NCI-H1930 (cell line): ENCODE results near the gene PLXDC2.
"Not testable (repeated sequence)": the region's sequence is repeated elsewhere in the genome, so short reads cannot be mapped to it uniquely, and the experiment has no call there.

ENCODE experiments used
- DNase-seq, 2 experiments: peaks; one replicate each; lab custom pipeline; 2025; lab: John Stamatoyannopoulos, UW

The PLXDC2 gene

GRCh38 chr10:19816411-19817230 lies at the start of gene PLXDC2:
Gene PLXDC2 (plus strand): TSS chr10:19816432.
- no peak for DNase-seq

GRCh38 chr10:19767876-19768275 lies 48.4 kb upstream of the PLXDC2 start:
- DNase-seq: no peak

DNA sequence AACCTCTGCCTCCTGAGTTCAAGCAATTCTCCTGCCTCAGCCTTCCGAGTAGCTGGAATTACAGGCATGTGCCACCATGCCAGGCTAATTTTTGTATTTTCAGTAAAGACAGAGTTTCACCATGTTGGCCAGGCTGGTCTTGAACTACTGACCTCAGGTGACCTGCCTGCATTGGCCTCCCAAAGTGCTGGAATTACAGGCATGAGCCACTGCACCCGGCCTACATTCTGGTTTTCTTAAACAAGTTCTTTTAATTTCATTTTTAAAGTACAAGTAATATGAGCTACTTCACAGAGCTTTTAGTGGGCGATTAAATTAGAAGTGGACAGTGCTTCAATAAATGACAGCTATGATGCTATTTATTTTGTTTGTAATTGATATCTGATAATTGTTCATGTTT lies 46.4 kb upstream of the PLXDC2 start:
- DNase-seq: not testable (repeated sequence)

DNA sequence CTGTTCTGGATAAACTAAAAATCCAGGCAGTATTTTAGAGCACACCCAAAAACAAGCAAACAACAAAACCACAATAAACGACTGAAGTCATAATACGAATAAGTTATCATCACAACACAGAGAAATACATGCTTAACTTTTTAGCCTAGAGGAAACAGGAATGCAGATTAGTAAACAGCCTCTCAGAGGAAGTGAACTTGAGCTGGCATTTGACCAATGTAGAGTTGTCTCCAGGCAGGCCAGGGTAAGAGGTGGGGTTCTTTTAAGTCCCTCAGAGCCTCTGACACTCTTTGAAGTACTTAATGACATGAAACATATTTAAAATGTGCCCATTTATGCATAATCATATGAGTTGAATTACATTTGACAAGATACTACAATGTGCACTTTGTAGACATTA lies 43.3 kb upstream of the PLXDC2 start:
- DNase-seq: no peak

DNA sequence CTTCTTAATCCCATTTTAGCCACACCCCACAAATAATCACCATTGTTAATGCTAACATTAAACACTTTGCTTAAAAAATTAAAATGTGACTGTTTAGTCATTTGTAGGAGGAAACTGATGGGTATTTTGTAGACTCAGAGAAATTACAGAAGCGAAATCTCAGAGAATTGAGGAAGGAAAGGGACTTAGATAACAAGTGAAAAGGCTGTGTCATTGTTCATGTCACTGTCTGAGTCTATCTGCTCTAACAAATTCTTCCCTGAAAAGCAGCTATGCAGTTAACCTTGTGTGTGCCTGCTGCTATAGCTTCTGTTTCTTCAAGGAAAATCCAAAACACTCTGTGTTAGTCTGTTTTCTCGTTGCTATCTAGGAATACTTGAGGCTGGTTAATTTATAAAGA lies 40.9 kb upstream of the PLXDC2 start:
- DNase-seq: no peak

DNA sequence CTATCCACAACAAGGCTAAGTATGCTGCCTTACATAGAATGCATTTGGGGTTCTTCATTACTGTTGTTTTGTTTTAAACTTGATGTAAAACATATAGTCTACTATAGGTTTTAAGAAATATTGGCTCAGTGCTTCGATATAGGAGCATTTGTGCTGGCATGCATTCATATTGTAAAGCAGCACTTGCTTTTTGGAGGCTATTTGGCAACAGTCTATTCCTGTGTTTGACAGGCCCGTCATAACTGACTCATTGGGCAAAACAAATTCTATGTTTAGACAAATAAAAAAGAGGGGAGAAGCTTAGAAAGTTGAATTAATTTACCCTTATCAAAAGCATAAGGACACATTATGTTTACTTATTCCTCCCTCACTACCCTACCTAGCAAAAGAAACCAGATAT lies 38.4 kb upstream of the PLXDC2 start:
- DNase-seq: no peak

DNA sequence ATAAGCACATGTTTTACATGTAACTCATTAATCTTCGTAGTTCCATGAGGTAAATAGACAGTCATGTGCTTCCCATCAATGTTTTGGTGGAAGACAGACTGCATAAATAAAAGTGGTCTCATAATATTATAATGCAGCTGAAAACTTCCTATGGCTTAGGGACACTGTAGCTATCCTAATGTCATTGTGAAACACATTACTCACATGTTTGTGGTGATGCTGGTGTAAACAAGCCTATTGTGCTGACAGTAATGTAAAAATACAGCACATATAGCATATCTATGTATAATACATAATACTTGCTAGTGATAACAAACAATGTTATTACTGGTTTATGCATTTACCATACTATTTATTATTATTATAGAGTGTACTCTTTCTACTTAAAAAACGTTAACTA lies 37.2 kb upstream of the PLXDC2 start:
- no peak for DNase-seq

DNA sequence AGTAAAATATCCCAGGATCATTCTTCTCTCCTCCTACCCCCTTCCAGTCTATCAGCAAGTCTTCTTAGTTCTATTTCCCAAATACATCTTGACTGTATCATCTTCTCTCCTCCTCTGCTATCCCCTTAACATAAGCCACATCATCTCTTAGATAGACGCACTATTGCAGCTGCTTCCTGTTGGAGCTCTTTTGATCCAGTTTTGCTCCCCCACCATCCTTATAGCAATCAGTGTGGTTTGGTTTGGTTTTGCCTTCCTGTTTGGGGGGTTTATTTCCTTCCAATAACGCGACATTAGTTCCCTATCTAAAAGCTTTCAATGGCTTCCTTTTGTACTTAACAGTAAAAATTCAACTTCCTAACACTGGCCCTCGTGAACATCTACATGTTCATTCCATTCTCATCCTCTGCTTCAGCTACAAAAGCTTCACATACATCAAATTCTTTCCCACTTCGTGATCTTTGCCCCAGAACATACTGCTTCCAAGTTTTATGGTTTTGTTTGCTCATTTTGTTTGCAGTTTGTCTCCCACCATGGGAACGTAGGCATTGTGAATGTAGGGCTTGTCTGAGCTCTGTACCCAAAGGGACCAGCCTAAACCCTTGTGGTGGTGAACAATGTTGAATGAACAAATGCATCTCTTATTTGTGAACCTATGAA lies 33.7 kb upstream of the PLXDC2 start:
- no peak for DNase-seq

GRCh38 chr10:19783721-19784120 lies 32.5 kb upstream of the PLXDC2 start:
- no peak for DNase-seq

DNA sequence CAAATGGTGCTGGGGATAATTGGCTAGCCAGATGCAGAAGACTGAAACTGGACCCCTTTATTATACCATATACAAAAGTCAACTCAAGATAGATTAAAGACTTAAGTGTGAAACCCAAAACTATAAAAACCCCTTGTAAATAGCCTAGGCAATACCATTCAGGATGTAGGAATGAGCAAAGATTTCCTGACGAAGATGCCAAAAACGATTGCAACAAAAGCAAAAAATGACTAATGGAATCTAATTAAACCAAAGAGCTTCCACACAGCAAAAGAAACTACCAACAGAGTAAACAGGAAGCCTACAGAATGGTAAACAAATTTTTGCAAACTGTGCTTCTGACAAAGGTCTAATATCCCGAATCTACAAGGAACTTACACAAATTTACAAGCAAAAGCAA lies 30.9 kb upstream of the PLXDC2 start:
- DNase-seq: no peak

DNA sequence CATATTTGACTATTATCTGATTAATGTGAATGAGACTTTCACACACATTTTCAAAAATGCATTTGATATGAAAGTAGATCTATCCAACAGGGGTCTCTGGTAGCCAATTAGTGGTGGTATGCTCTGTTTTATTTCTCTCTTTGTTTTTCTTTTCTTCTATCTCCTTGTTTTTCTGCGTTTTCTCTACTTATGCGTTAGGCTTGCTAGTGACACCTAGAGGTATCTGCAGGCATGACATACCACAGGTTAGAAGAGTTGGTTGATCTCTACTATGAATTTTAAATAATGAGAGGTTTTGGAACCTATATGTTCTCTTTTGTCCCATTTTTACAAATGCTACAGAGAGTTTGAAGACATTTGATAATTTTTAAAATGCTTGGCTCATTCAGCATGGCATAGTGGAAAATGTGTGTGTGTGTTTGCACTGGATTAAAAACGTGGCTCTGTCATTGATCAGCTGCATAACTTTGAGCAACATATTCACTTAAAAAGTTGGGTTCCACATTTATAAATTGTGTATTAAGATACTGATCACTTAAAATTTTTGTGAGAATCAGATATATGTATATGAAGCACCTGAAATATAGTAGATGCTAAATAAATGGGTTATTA lies 28.1 kb upstream of the PLXDC2 start:
- DNase-seq: no peak

- no peak for DNase-seq
Observed at GRCh38 chr10:19788902-19789301, 27.3 kb upstream of the PLXDC2 start.

DNA sequence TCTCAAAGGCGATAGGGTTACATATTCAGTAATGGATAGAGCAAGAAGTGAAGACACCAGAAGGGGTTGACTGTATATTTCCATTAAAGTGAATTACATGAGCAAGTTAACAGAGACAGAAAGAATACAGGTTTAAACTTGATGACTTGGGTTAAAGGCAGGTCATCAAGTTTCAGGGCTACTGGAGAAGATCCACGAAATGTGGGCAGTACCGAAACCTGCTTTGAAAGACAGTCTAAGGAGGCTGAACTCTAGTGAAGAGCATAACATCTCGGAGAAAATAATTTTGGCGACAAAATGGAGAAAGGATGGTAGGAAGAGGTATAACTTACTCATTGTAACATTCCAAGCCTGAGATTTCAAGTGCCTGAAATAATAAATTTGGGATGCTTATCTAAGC lies 26.6 kb upstream of the PLXDC2 start:
- no peak for DNase-seq

DNA sequence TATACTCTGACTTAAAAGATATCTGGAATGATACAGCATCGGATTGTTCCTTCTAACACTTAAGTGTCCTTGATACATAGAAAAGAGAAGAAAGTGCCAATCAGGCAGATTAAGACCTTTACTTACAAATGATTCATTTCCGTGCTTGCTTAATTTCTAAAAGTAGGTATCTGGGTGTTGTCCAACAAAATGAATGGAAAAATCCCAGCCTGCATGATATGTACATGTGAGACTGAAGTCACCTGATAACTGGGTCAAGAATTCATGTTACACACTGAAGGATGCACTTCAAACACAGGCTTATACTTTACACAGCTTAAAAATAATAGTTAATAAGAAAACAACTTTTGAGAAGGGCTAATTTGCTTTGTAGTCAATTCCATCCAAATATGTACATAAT lies 25.2 kb upstream of the PLXDC2 start:
- DNase-seq: no peak

GRCh38 chr10:19795684-19796083 lies 20.5 kb upstream of the PLXDC2 start:
- DNase-seq: no peak

- no peak for DNase-seq
Observed at GRCh38 chr10:19800161-19800560, 16.1 kb upstream of the PLXDC2 start.

GRCh38 chr10:19801369-19801768 lies 14.9 kb upstream of the PLXDC2 start:
- DNase-seq: no peak

GRCh38 chr10:19803676-19804075 lies 12.6 kb upstream of the PLXDC2 start:
- no peak for DNase-seq

- no peak for DNase-seq
Observed at GRCh38 chr10:19809481-19809880, 6.8 kb upstream of the PLXDC2 start.

GRCh38 chr10:19811540-19811939 lies 4.7 kb upstream of the PLXDC2 start:
- DNase-seq: no peak

- DNase-seq: no peak
Observed at GRCh38 chr10:19812976-19813375, 3.3 kb upstream of the PLXDC2 start.

DNA sequence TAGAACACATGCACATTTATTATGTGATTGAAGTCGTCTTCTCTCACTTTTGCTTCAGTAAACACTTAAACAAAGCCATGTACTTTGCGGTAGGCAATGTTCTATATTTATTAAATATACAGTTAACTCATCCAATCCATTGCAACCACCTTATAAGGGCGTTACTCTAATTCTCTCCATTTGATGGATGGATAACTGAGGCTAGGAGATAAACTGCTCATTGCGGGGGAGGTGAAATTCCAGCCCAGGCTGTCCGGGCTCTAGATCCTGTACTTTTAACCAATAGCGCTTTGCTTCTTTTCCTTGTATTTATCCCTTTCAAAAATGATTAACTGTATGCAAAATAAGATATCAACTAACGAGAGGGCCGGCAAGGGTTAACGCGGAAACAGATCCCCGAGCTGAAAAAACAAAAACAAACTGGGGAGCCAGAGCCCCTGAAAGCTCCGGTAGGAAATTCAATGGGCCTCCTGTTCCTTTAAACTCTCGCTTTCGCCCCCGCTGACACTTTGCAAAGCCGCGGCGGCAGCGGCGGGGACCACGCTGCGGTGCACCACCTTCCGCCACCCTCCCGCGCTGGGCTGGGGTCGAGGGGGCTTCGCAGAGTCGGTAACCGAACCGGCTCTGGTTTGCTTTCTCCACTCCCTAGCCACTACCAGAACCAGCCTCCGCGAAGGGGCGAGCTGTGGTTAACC lies 1.0 kb upstream of the PLXDC2 start:
- no peak for DNase-seq
